Erythroblast (primary cell): Measurements from ENCODE around the gene RHBDL1.

Experiments used
- GATA1 ChIP-seq: IDR thresholded peaks from 2 replicates; pipeline ENCODE4 v1.6.1; 2011; ENCODE audit warnings: low read depth, mild to moderate bottlenecking, control low read depth, low read length, moderate library complexity
- POLR2A ChIP-seq: IDR thresholded peaks from 2 replicates; pipeline ENCODE4 v1.6.1; 2011; ENCODE audit warnings: mild to moderate bottlenecking, low read length

- no peak for TF ChIP-seq POLR2A
- TF ChIP-seq GATA1: no peak
Observed at GRCh38 chr16:630249-630814, 45.1 kb upstream of the RHBDL1 start.
